Motor neuron (in vitro differentiated cells): ENCODE measurements around the gene HES5. TPM values are rescaled to one million over a fixed set of nuclear protein-coding genes. Genes with fewer than 3 reads are reported as not detected.

Experiments
- ATAC-seq, 8 experiments: fragments of 200-7000 bp; cut with Tn5 transposase; replicated peaks in 6 of 8; 2 replicates each; pipeline ENCODE4 v1.8.0; 2021; ENCODE audit warnings: mild to moderate bottlenecking in 8 of 8, moderate library complexity in 8 of 8
- H3K27ac ChIP-seq, 2 donors: fragments of 250-450 bp; sonication (Bioruptor Pico); 2 replicates each; pipeline ENCODE4 v1.9.0; 2021; ENCODE audit warnings: antibody characterized with exemption in 2 of 2, mild to moderate bottlenecking in 2 of 2, moderate library complexity in 1 of 2
- H3K4me1 ChIP-seq, 2 donors: fragments of 250-450 bp; sonication (Bioruptor Pico); replicated peaks in 1 of 2; 2 replicates each; pipeline ENCODE4 v1.6.1; 2021; ENCODE audit warnings: antibody characterized with exemption in 2 of 2, mild to moderate bottlenecking in 2 of 2, moderate library complexity in 1 of 2
- H3K4me3 ChIP-seq, 5 donors: fragments of 250-450 bp; sonication (Bioruptor Pico); 2 replicates each; pipeline ENCODE4 v1.9.0; 2021; ENCODE audit warnings: antibody characterized with exemption in 5 of 5, mild to moderate bottlenecking in 5 of 5, moderate library complexity in 4 of 5
- WGBS, 10 experiments: fragments of 450-650 bp; shearing (Covaris generic); methylation state at CpG; one replicate each; pipeline ENCODE4 v1.0.0; 2022; 5-methylcytosine and 5-hydroxymethylcytosine counted together
- in situ Hi-C, 9 experiments: fragments of 400-800 bp; cut with MboI; loops; one replicate each; pipeline ENCODE4 v1.15.0; 2021; ENCODE audit warnings: low sequenced_read_pairs in 9 of 9, low pct_unique_long_range_greater_than_20kb in 2 of 9; ENCODE audit not compliant: unreplicated experiment in 9 of 9
- total RNA-seq, 8 experiments: library from RNA; unstranded; fragments of 300-600 nt; gene quantifications; 2 replicates each; pipeline versions ENCODE4 v1.2.3 to v1.2.4, GENCODE V29; 2022

Gene HES5
- total RNA-seq, 8 experiments from 2014 or later: 0.71 to 238 (median 36.3) TPM; not detected in 2

- WGBS, 10 experiments: 67 to 85% (median 80%) methylated on average over 2 to 10 of the region's 10 CpGs; no CpG with 5 or more reads in 3 of the 10 experiments
- in situ Hi-C loops: no loop called here
- no peak overlapping the region for H3K27ac ChIP-seq
- peak overlapping the region in 1 of 5 donors; percentile 60 for H3K4me3 ChIP-seq
- peaks cover 42 to 44% of the 10 kb centered on the region in 2 donors for H3K4me1 ChIP-seq
- ATAC-seq: no peak
Measured at GRCh38 chr1:2523891-2524609, 6.0 kb downstream of the HES5 start.

- Histone ChIP-seq H3K4me3 (no peak overlapping the region), H3K27ac (no peak overlapping the region), H3K4me1 (peaks cover 34 to 37% of the 10 kb centered on the region in 2 donors)
- in situ Hi-C loops: no loop called here
- 65 to 93% (median 87%) methylated on average over 3 to 18 of the region's 32 CpGs; no CpG with 5 or more reads in 3 of the 10 experiments for WGBS, 10 experiments
- ATAC-seq: no peak
Measured at GRCh38 chr1:2523191-2523890, 6.7 kb downstream of the HES5 start.

- in situ Hi-C loops: no loop called here
Measured at GRCh38 chr1:2522230-2522629, 7.8 kb downstream of the HES5 start.

GRCh38 chr1:2520806-2521205 is 9.3 kb downstream of the HES5 start:
- Histone ChIP-seq H3K4me3 (no peak overlapping the region), H3K27ac (no peak overlapping the region), H3K4me1 (peaks cover 19 to 20% of the 10 kb centered on the region in 2 donors)
- 80 to 100% (median 91%) methylated on average over 1 to 20 of the region's 21 CpGs; no CpG with 5 or more reads in 2 of the 10 experiments for WGBS, 10 experiments
- in situ Hi-C loops: no loop called here
- ATAC-seq: no peak

More at GRCh38 chr1:2522230-2522629, 7.8 kb downstream of the HES5 start:
- no peak for ATAC-seq
- H3K4me1 ChIP-seq: peaks cover 26 to 27% of the 10 kb centered on the region in 2 donors
- no peak overlapping the region for H3K27ac ChIP-seq
- WGBS, 10 experiments: 68 to 100% (median 86%) methylated on average over 1 to 7 of the region's 7 CpGs; no CpG with 5 or more reads in 2 of the 10 experiments
- no peak overlapping the region for H3K4me3 ChIP-seq

GRCh38 chr1:2520206-2520605 is 9.9 kb downstream of the HES5 start:
- H3K4me3 ChIP-seq: no peak overlapping the region
- in situ Hi-C loops: no loop called here
- WGBS, 10 experiments: 90 to 100% (median 94%) methylated on average over 1 to 7 of the region's 20 CpGs; no CpG with 5 or more reads in 6 of the 10 experiments
- H3K4me1 ChIP-seq: peaks cover 18% of the 10 kb centered on the region in 2 donors
- H3K27ac ChIP-seq: no peak overlapping the region
- no peak for ATAC-seq

DNA sequence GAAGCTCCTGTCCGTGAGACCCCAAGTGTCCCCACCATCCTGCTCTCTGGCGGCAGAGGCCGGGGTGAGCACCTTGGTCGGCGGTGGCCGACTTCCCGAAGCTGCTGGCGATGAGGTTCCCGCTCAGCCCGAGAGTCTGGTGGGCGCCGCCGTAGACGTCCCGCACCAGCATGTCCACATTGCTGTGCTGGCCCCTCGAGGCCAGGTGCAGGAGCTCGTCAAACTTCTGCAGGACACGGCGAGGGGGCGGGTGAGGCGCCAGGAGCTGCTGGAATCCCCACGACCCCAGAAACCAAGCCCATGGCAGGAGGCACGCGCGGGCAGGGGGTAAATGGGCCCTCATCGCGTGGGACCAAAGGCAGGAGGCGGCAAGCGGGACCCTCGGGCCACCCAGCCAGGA is 10.3 kb downstream of the HES5 start:
- in situ Hi-C loops: no loop called here
- H3K4me3 ChIP-seq: no peak overlapping the region
- no peak for ATAC-seq
- no peak overlapping the region for H3K27ac ChIP-seq
- peaks cover 13 to 14% of the 10 kb centered on the region in 2 donors for H3K4me1 ChIP-seq
- 70 to 96% (median 94%) methylated on average over 2 to 14 of the region's 30 CpGs; no CpG with 5 or more reads in 6 of the 10 experiments for WGBS, 10 experiments

DNA sequence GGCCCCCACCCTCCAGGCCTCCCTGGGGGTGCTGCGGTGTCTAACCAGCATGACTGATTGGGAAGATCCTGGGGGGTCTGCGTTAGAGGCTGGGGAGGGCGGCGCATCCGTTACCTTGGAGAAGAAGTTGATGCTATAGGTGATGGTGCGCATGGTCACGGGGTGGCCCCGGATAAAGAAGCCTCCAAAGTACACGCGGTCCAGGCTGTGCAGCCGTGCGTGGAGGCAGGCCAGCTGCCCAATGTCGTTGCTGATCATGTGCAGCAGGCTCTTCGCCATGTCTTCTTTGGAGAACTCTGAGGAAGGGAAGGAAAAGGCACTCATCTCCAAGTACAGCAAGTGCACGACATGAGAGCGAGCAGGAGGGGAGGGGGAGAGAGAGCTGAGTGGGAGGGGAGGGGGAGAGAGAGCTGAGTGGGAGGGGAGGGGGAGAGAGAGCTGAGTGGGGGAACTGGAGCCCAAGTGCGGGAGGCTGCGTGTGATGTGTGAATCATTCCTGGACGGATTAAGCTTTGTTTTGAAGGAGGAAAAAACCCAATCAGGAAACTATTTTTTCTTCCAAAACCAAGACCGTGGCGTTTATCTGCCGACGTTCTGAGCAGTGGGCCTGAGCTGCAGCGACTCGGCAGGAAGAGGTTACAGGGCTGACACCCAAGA is 10.9 kb downstream of the HES5 start:
- Histone ChIP-seq H3K4me3 (no peak overlapping the region), H3K4me1 (peaks cover 7 to 8% of the 10 kb centered on the region in 2 donors), H3K27ac (no peak overlapping the region)
- in situ Hi-C loops: no loop called here
- no peak for ATAC-seq
- 60 to 100% (median 100%) methylated on average over 1 to 8 of the region's 25 CpGs; no CpG with 5 or more reads in 4 of the 10 experiments for WGBS, 10 experiments

DNA sequence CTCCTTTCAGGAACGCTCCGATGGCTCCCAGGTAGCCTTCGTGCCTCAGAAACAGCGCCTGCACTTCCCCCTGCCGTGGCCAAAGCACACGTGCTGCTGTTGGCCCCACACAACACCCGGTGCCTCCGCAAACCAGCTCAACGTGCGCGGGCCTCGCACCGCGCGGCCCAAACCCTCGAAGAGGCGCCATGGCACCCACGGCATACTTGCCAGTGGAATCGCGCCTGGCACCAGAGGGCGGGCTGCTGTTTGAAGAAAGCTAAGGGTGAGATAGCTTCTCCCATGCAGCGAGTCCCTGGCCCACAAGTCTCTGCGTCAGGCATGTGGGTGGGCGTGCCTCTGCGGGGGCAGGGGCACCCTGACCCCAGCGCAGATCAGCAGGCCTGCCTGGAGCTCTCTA is 11.5 kb downstream of the HES5 start:
- 91 to 100% (median 96%) methylated on average over 1 to 15 of the region's 26 CpGs; no CpG with 5 or more reads in 5 of the 10 experiments for WGBS, 10 experiments
- no peak for ATAC-seq

DNA sequence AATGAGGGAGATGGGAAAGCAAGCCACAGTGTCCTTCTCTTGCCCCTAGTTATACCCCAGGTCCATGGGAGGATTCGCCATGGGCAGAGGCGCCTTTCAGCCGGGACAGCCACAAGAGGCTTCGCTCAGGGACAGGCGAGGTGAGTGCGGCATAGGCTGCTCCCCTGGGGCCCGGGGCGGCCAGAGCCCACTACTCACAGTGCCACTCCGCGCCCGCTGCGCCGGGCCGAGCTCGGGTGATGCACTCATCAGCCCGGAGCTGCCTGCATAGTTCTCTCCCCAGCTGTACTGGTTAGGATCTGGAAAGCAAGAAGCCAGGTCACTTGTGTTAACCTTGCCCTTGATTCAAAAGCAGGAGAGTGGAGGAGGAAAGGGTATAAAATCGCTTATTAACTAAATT is 12.1 kb downstream of the HES5 start:
- no peak for ATAC-seq

More for the DNA sequence above, 11.5 kb downstream of the HES5 start:
- H3K4me1 ChIP-seq: peaks cover under 1 to 2% of the 10 kb centered on the region in 2 donors
- no peak overlapping the region for H3K27ac ChIP-seq
- in situ Hi-C loops: no loop called here
- no peak overlapping the region for H3K4me3 ChIP-seq

GRCh38 chr1:2516946-2517345 is 13.1 kb downstream of the HES5 start:
- no peaks in the 10 kb centered on the region for H3K4me1 ChIP-seq
- no peak overlapping the region for H3K4me3 ChIP-seq
- in situ Hi-C loops: no loop called here
- H3K27ac ChIP-seq: no peak overlapping the region
- no peak for ATAC-seq
- 94 to 100% (median 100%) methylated on average over 1 to 5 of the region's 14 CpGs; no CpG with 5 or more reads in 4 of the 10 experiments for WGBS, 10 experiments

More for the DNA sequence above, 12.1 kb downstream of the HES5 start:
- in situ Hi-C loops: no loop called here
- Histone ChIP-seq H3K27ac (no peak overlapping the region), H3K4me1 (no peaks in the 10 kb centered on the region), H3K4me3 (no peak overlapping the region)
- 57 to 100% (median 91%) methylated on average over 1 to 14 of the region's 17 CpGs; no CpG with 5 or more reads in 4 of the 10 experiments for WGBS, 10 experiments

DNA sequence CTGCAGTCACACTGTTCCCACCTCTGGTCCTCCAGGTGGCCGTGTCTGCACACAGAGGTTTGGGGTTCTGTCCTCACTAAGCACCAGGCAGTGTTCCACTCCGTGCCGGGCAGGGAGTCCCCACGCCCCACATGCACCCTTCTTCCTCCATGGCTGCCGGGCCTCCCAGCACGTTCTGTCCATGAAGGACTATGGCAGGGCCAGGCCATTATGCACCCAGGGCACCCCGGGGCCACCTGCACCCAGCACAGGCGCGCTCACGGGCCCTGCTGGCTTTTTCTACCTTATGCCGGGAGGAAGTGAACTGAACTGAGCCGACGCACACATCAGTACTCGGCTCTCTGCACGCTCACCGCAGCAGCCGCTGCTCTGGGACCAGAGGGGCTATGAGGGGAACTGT is 13.9 kb downstream of the HES5 start:
- no peak overlapping the region for H3K4me3 ChIP-seq
- in situ Hi-C loops: no loop called here
- ATAC-seq: peak in 1 of 8 experiments; percentile 7
- no peak overlapping the region for H3K27ac ChIP-seq
- no peaks in the 10 kb centered on the region for H3K4me1 ChIP-seq
- 83 to 100% (median 93%) methylated on average over 1 to 11 of the region's 17 CpGs; no CpG with 5 or more reads in 4 of the 10 experiments for WGBS, 10 experiments

DNA sequence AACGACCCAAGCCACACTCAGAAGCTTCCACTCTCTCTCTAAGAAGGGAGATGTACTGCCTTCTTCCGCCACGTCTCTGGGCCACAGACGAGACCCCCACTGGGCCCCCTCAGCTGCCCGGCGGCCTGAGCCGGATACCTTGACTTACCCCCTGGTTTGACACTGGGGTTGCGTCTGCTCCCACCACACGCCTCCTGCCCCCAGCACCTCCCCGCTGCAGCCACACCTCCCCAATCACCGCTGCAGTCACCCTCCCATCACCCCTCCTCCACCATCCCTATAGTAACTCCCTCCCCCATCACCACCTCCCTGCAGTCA is 14.3 kb downstream of the HES5 start:
- Histone ChIP-seq H3K4me3 (no peak overlapping the region), H3K4me1 (no peaks in the 10 kb centered on the region), H3K27ac (no peak overlapping the region)
- ATAC-seq: no peak
- in situ Hi-C loops: no loop called here
- 80 to 100% (median 93%) methylated on average over 1 to 3 of the region's 11 CpGs; no CpG with 5 or more reads in 7 of the 10 experiments for WGBS, 10 experiments
